Measurements from ENCODE around the gene OPA3.

OPA3 gene

DNA sequence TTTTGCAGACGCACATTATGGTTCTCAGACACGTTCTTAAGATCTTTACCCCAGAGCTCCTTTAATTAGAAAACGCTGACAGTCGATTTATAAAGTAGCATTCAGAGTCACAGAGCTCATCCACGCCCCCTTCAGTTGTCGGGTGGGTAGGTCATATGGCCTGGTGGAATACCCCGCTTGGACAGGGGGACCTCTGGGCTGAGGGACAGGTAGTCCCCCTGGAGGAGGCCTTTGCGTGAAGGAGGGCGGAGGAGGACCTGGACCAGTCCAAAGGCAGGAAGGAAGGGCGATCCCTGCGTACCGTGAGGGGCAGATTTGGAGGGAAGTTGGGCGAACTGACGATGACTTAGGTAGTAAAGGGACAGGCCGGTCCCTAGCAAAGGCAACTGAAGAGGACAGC lies 56.9 kb downstream of the OPA3 start:
- TF ChIP-seq CTCF (IDR thresholded peaks at IDR 0.05; ENCODE audit: borderline replicate concordance, control extremely low read depth, extremely low read depth, insufficient read depth, missing control alignments) = no peak
- in situ Hi-C loops (cut with MboI; ENCODE audit: low sequenced_read_pairs, unreplicated experiment) = no loop called here

GRCh38 chr19:45526971-45527370 lies 57.6 kb downstream of the OPA3 start:
- no peak for DNase-seq (ENCODE audit: low spot score)
- TF ChIP-seq CTCF (IDR thresholded peaks at IDR 0.05; ENCODE audit: borderline replicate concordance, control extremely low read depth, extremely low read depth, insufficient read depth, missing control alignments) = no peak
- in situ Hi-C loops (cut with MboI; ENCODE audit: low sequenced_read_pairs, unreplicated experiment) = no loop called here

More for the DNA sequence above, 56.9 kb downstream of the OPA3 start:
- DNase-seq (ENCODE audit: low spot score) = no peak

GRCh38 chr19:45526143-45526542 lies 58.5 kb downstream of the OPA3 start:
- TF ChIP-seq CTCF (IDR thresholded peaks at IDR 0.05; ENCODE audit: borderline replicate concordance, control extremely low read depth, extremely low read depth, insufficient read depth, missing control alignments) = no peak
- in situ Hi-C loops (cut with MboI; ENCODE audit: low sequenced_read_pairs, unreplicated experiment) = no loop called here
- no peak for DNase-seq (ENCODE audit: low spot score)

- in situ Hi-C loops (cut with MboI; ENCODE audit: low sequenced_read_pairs, unreplicated experiment) = no loop called here
- no peak for DNase-seq (ENCODE audit: low spot score)
- no peak for TF ChIP-seq CTCF (IDR thresholded peaks at IDR 0.05; ENCODE audit: borderline replicate concordance, control extremely low read depth, extremely low read depth, insufficient read depth, missing control alignments)
Measured at GRCh38 chr19:45524575-45525129, 60.0 kb downstream of the OPA3 start.

DNA sequence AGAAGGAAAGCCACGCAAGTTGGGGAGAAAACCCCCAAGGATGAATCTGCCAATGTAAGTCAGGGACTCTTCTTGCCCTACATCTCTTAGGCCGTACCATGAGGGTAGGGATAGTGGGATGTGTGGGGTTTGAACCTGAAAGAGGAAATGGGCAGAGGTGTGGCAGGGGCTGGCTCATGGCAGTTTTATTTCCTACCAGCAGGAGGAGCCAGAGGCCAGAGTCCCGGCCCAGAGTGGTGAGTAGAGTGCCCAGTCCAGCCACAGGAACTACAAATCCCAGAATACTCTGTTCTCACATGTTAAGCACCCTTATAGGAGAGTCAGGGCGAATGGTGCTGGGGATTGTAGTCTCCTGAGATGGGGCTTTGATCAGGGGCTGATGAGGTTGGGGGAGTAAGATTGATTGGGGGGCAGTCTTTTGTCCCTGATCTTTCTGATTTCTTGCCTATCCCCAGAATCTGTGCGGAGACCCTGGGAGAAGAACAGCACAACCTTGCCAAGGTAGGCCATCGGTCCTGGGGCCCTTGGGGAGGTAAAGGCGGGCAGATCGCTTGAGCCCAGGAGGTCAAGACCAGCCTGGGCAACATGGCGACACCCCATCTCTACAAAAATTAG lies 60.9 kb downstream of the OPA3 start:
- in situ Hi-C loops (cut with MboI; ENCODE audit: low sequenced_read_pairs, unreplicated experiment) = no loop called here

More for the DNA sequence above, 60.9 kb downstream of the OPA3 start:
- peak; percentile 79 for TF ChIP-seq CTCF (IDR thresholded peaks at IDR 0.05; ENCODE audit: borderline replicate concordance, control extremely low read depth, extremely low read depth, insufficient read depth, missing control alignments)
- peak; percentile 87 for DNase-seq (ENCODE audit: low spot score)
